IPS DF 6.9 (cell line): ENCODE results near the gene SLC11A1.

Experiments
- DNase-seq: peaks from one replicate; pipeline ENCODE4 v3.0.0-alpha.2; 2013; ENCODE audit warnings: low read depth, low spot score
- H3K27ac ChIP-seq: one replicate; pipeline ENCODE4 v1.5.1; 2013; ENCODE audit warnings: low read length, control low read depth
- H3K27me3 ChIP-seq: 2 replicates; pipeline ENCODE4 v1.6.1; 2013; ENCODE audit warnings: mild to moderate bottlenecking, low read length; ENCODE audit not compliant: control insufficient read depth, insufficient read depth
- H3K36me3 ChIP-seq: 2 replicates; pipeline ENCODE4 v1.6.1; 2013; ENCODE audit warnings: low read length; ENCODE audit not compliant: control insufficient read depth, insufficient read depth
- H3K4me1 ChIP-seq: 2 replicates; pipeline ENCODE4 v1.6.1; 2013; ENCODE audit warnings: low read length; ENCODE audit not compliant: control insufficient read depth, insufficient read depth
- H3K4me3 ChIP-seq: 2 replicates; pipeline ENCODE4 v1.5.1; 2013; ENCODE audit warnings: mild to moderate bottlenecking, low read length
- H3K9me3 ChIP-seq: 2 replicates; pipeline ENCODE4 v1.6.1; 2013; ENCODE audit warnings: low read length, inconsistent platforms; ENCODE audit not compliant: control insufficient read depth, insufficient read depth
- WGBS: extraction: QIAGEN DNeasy Blood & Tissue Kit; methylation state at CpG from one replicate; pipeline ENCODE4 v1.1.7; 2013; ENCODE audit warnings: mixed read lengths, missing lambda C conversion rate; ENCODE audit not compliant: insufficient read length, insufficient coverage; 5-methylcytosine and 5-hydroxymethylcytosine counted together

SLC11A1 gene

GRCh38 chr2:218423584-218423983, 41.5 kb downstream of the SLC11A1 start:
- Histone ChIP-seq H3K4me1 (peaks cover 6% of the 10 kb centered on the region; the same call in 1 of the 2 replicates), H3K36me3 (no peaks in the 10 kb centered on the region), H3K27ac (no peak overlapping the region), H3K27me3 (no peaks in the 10 kb centered on the region), H3K4me3 (no peak overlapping the region), H3K9me3 (no peaks in the 10 kb centered on the region)
- WGBS = no CpG with 5 or more reads among the region's 9 CpGs
- no peak for DNase-seq

GRCh38 chr2:218425531-218425930, 43.5 kb downstream of the SLC11A1 start:
- Histone ChIP-seq H3K36me3 (no peaks in the 10 kb centered on the region), H3K9me3 (no peaks in the 10 kb centered on the region), H3K4me3 (no peak overlapping the region), H3K4me1 (peaks cover 2% of the 10 kb centered on the region; the same call in 1 of the 2 replicates), H3K27me3 (no peaks in the 10 kb centered on the region), H3K27ac (no peak overlapping the region)
- WGBS = no CpG with 5 or more reads among the region's 10 CpGs
- no peak for DNase-seq

GRCh38 chr2:218427741-218428140, 45.7 kb downstream of the SLC11A1 start:
- no peak for DNase-seq
- WGBS = no CpG with 5 or more reads among the region's 11 CpGs

GRCh38 chr2:218428846-218429558, 46.9 kb downstream of the SLC11A1 start:
- no CpG with 5 or more reads among the region's 24 CpGs for WGBS
- H3K27ac ChIP-seq = no peak overlapping the region
- peaks cover 2% of the 10 kb centered on the region; the same call in 1 of the 2 replicates for H3K4me1 ChIP-seq
- no peaks in the 10 kb centered on the region for H3K9me3 ChIP-seq
- H3K36me3 ChIP-seq = no peaks in the 10 kb centered on the region
- H3K4me3 ChIP-seq = no peak overlapping the region
- no peak for DNase-seq
- no peaks in the 10 kb centered on the region for H3K27me3 ChIP-seq

More at GRCh38 chr2:218427741-218428140, 45.7 kb downstream of the SLC11A1 start:
- Histone ChIP-seq H3K9me3 (no peaks in the 10 kb centered on the region), H3K4me3 (no peak overlapping the region), H3K4me1 (peaks cover 2% of the 10 kb centered on the region; the same call in 1 of the 2 replicates), H3K36me3 (no peaks in the 10 kb centered on the region), H3K27me3 (no peaks in the 10 kb centered on the region), H3K27ac (no peak overlapping the region)

- 100% methylated on average over 2 of the region's 9 CpGs for WGBS
- DNase-seq = no peak
- no peak overlapping the region for H3K4me3 ChIP-seq
- H3K27me3 ChIP-seq = no peaks in the 10 kb centered on the region
- no peak overlapping the region for H3K27ac ChIP-seq
- no peaks in the 10 kb centered on the region for H3K9me3 ChIP-seq
- H3K36me3 ChIP-seq = no peaks in the 10 kb centered on the region
- H3K4me1 ChIP-seq = peaks cover 2% of the 10 kb centered on the region; the same call in 1 of the 2 replicates
Measured at GRCh38 chr2:218429911-218430692, 48.0 kb downstream of the SLC11A1 start.

GRCh38 chr2:218430721-218431120, 48.6 kb downstream of the SLC11A1 start:
- Histone ChIP-seq H3K4me3 (no peak overlapping the region), H3K27me3 (no peaks in the 10 kb centered on the region), H3K4me1 (peaks cover 2% of the 10 kb centered on the region; the same call in 1 of the 2 replicates), H3K9me3 (no peaks in the 10 kb centered on the region), H3K27ac (no peak overlapping the region), H3K36me3 (no peaks in the 10 kb centered on the region)
- WGBS = no CpG with 5 or more reads among the region's 11 CpGs
- no peak for DNase-seq

- Histone ChIP-seq H3K27me3 (no peaks in the 10 kb centered on the region), H3K9me3 (no peaks in the 10 kb centered on the region), H3K27ac (no peak overlapping the region), H3K4me1 (peaks cover 2% of the 10 kb centered on the region; the same call in 1 of the 2 replicates), H3K36me3 (no peaks in the 10 kb centered on the region), H3K4me3 (no peak overlapping the region)
- no CpG with 5 or more reads among the region's 10 CpGs for WGBS
- DNase-seq = no peak
Measured at GRCh38 chr2:218431878-218432277, 49.8 kb downstream of the SLC11A1 start.

GRCh38 chr2:218432676-218433365, 50.7 kb downstream of the SLC11A1 start:
- Histone ChIP-seq H3K36me3 (no peaks in the 10 kb centered on the region), H3K9me3 (no peaks in the 10 kb centered on the region), H3K4me3 (no peak overlapping the region; the same call in 1 of the 2 replicates), H3K27me3 (no peaks in the 10 kb centered on the region), H3K4me1 (peaks cover 2% of the 10 kb centered on the region; the same call in 1 of the 2 replicates), H3K27ac (no peak overlapping the region)
- no CpG with 5 or more reads among the region's 8 CpGs for WGBS
- DNase-seq = no peak

- H3K36me3 ChIP-seq = no peaks in the 10 kb centered on the region
- H3K4me1 ChIP-seq = no peaks in the 10 kb centered on the region
- no CpG with 5 or more reads among the region's 9 CpGs for WGBS
- H3K4me3 ChIP-seq = no peak overlapping the region
- no peak overlapping the region for H3K27ac ChIP-seq
- H3K9me3 ChIP-seq = no peaks in the 10 kb centered on the region
- no peak for DNase-seq
- H3K27me3 ChIP-seq = no peaks in the 10 kb centered on the region
Measured at GRCh38 chr2:218434456-218434855, 52.4 kb downstream of the SLC11A1 start.
